Measurements from ENCODE around the gene TBC1D9. TPM values are rescaled to one million over a fixed set of nuclear protein-coding genes. Genes with fewer than 3 reads are reported as not detected.

The TBC1D9 gene
- total RNA-seq, 1 donor from 2014 or later, result 54.2 TPM

DNA sequence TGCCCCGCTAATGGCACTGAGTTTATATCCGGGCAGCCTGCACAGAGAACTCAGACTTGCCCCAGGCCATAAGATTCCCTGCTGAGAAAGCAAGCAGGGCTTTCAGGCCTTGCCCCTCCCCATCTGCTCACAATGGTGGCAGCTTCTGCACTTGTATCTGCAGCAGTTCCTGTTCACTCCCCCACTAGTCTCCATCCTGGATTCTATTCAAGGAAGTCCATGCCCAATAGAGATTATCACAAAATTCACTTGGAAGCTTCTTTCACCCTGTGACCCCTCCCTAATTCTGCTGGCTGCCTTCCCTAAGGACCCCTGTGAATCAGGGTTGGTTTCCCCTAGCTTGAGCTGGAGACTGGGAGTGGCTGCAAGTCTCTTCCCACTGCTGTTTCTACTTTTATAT lies 152.9 kb downstream of the TBC1D9 start:
- TF ChIP-seq, protein P1, sequence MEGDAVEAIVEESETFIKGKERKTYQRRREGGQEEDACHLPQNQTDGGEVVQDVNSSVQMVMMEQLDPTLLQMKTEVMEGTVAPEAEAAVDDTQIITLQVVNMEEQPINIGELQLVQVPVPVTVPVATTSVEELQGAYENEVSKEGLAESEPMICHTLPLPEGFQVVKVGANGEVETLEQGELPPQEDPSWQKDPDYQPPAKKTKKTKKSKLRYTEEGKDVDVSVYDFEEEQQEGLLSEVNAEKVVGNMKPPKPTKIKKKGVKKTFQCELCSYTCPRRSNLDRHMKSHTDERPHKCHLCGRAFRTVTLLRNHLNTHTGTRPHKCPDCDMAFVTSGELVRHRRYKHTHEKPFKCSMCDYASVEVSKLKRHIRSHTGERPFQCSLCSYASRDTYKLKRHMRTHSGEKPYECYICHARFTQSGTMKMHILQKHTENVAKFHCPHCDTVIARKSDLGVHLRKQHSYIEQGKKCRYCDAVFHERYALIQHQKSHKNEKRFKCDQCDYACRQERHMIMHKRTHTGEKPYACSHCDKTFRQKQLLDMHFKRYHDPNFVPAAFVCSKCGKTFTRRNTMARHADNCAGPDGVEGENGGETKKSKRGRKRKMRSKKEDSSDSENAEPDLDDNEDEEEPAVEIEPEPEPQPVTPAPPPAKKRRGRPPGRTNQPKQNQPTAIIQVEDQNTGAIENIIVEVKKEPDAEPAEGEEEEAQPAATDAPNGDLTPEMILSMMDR (IDR thresholded peaks at IDR 0.05; ENCODE audit: unreplicated experiment), result no peak
- no peak overlapping the region for H3K4me3 Mint-ChIP-seq
- no peak for DNase-seq (ENCODE audit: low spot score in 2 of 2, unreplicated experiment in 2 of 2)
- H3K27ac Mint-ChIP-seq, result no peak overlapping the region
- H3K9me3 Mint-ChIP-seq, result no peaks in the 10 kb centered on the region
- no peaks in the 10 kb centered on the region for H3K27me3 Mint-ChIP-seq (ENCODE audit: low read depth)
- H3K4me1 Mint-ChIP-seq, result peaks cover 18% of the 10 kb centered on the region
- no peaks in the 10 kb centered on the region for H3K36me3 Mint-ChIP-seq

DNA sequence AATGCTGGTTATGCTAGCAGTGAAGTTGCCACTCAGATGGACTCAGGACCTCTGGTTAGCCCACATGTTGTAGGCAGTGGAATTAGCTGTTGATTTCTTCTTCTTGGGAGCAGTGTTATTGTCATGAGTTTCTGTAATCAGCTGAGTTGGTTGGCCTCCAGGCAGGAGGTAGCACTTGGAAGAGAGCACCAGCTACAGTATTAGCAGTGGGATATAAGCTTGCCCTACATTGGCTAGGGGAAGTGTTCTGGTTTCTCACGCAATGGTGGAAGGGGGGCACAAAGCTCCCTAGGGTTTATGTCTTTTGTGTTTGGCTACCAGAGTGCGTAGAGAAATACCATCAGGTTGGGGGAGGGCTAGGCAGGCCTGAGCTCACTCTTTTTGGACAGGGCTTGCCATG lies 153.5 kb downstream of the TBC1D9 start:
- no peak for DNase-seq (ENCODE audit: low spot score in 2 of 2, unreplicated experiment in 2 of 2)
- H3K9me3 Mint-ChIP-seq, result no peaks in the 10 kb centered on the region
- H3K36me3 Mint-ChIP-seq, result no peaks in the 10 kb centered on the region
- no peaks in the 10 kb centered on the region for H3K27me3 Mint-ChIP-seq (ENCODE audit: low read depth)
- H3K4me3 Mint-ChIP-seq, result no peak overlapping the region
- H3K4me1 Mint-ChIP-seq, result peaks cover 18% of the 10 kb centered on the region
- H3K27ac Mint-ChIP-seq, result no peak overlapping the region
- TF ChIP-seq, protein P1 (IDR thresholded peaks at IDR 0.05; ENCODE audit: unreplicated experiment), result no peak

DNA sequence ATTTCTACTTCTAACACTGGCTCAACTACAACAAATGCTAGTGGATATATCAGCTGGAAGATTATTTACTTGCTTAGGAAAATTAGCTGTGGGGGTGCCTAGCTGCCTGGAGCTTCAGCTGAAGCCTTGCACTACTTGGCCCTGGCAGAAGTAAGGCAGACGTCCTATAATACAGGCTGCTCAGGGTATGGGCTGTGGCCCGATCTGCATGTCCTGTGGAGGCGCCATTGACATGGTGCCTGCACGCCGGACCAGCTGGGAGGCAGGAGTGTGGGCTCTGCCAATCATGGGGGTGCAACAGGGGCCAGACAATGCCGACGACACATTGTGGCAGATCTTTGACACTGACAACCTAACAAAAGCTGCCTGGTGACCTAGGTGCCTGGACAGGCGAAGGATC lies 155.8 kb downstream of the TBC1D9 start:
- no peak overlapping the region for H3K27ac Mint-ChIP-seq
- TF ChIP-seq, protein P1 (IDR thresholded peaks at IDR 0.05; ENCODE audit: unreplicated experiment), result no peak
- H3K4me3 Mint-ChIP-seq, result no peak overlapping the region
- no peaks in the 10 kb centered on the region for H3K9me3 Mint-ChIP-seq
- no peaks in the 10 kb centered on the region for H3K27me3 Mint-ChIP-seq (ENCODE audit: low read depth)
- DNase-seq (ENCODE audit: low spot score in 2 of 2, unreplicated experiment in 2 of 2), result no peak
- H3K36me3 Mint-ChIP-seq, result no peaks in the 10 kb centered on the region
- H3K4me1 Mint-ChIP-seq, result peaks cover 13% of the 10 kb centered on the region

DNA sequence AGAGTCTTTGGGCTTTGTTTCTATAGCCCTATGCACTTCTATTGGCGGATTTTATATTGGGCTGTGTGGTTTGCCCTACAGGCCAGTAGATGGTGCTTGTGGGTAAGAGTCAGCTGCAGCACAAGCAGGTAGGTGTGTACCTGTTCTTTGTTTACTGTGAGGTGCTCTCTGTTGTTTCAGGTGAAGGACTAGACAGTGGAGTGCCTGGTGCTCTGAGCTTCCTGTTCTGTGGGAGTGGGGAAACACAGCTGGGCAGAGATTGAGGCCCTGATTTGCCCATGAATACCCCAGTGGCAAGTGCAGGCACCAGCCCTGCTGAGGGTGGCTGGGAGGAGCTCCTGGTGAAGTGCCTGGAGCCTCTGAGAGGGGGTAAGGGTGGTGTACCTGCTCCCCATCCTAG lies 161.1 kb downstream of the TBC1D9 start:
- Mint-ChIP-seq H3K27me3 (ENCODE audit: low read depth) (peaks cover 22% of the 10 kb centered on the region), H3K27ac (no peak overlapping the region), H3K4me3 (no peak overlapping the region), H3K36me3 (peaks cover 5% of the 10 kb centered on the region), H3K9me3 (peaks cover 26% of the 10 kb centered on the region), H3K4me1 (peaks cover 6% of the 10 kb centered on the region)
- no peak for DNase-seq (ENCODE audit: low spot score in 2 of 2, unreplicated experiment in 2 of 2)
- TF ChIP-seq, protein P1 (IDR thresholded peaks at IDR 0.05; ENCODE audit: unreplicated experiment), result no peak

DNA sequence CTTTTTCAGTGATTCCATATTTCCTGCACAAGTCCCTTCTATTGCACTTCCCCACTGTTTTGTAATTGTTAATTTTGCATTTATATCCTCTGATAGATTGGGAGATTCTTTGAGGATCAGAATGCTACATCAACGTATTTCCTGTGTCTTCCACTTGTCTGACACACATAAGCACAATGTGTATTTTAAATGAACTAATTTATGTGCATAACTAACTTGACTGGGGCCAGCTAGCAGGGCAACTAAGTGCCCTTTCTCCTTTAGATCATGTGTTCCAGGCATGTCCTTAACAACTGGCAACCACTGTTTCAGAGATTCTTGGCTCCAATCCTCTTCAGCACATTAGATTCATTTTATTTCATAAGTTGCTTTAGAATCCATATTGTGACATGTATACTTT lies 171.7 kb downstream of the TBC1D9 start:
- DNase-seq (ENCODE audit: low spot score in 2 of 2, unreplicated experiment in 2 of 2), result no peak
- TF ChIP-seq, protein P1 (IDR thresholded peaks at IDR 0.05; ENCODE audit: unreplicated experiment), result no peak
- no peaks in the 10 kb centered on the region for H3K36me3 Mint-ChIP-seq
- no peak overlapping the region for H3K27ac Mint-ChIP-seq
- H3K4me3 Mint-ChIP-seq, result no peak overlapping the region
- H3K27me3 Mint-ChIP-seq (ENCODE audit: low read depth), result peaks cover 30% of the 10 kb centered on the region
- no peaks in the 10 kb centered on the region for H3K4me1 Mint-ChIP-seq
- H3K9me3 Mint-ChIP-seq, result no peaks in the 10 kb centered on the region

DNA sequence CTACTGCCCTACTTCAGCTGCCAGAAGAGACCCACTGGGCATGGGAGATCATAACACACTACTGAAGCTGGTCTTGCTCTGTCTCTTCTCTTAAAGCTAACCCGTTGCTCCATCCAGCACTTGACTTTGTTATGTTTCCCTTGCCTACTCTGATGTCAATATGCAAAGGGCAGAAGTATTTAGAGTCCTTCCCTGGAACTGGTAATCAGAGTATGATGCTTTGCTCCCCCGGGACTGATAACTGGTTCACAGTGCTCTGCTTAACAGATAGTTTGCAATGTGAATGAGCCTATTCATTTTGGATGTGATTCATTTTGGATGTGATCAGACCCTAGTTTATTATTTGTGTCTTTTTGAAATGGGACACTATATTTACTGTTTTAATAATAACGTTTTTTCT lies 175.1 kb downstream of the TBC1D9 start:
- Mint-ChIP-seq H3K27ac (no peak overlapping the region), H3K36me3 (no peaks in the 10 kb centered on the region), H3K9me3 (no peaks in the 10 kb centered on the region), H3K4me3 (no peak overlapping the region), H3K27me3 (ENCODE audit: low read depth) (peaks cover 36% of the 10 kb centered on the region), H3K4me1 (no peaks in the 10 kb centered on the region)
- no peak for DNase-seq (ENCODE audit: low spot score in 2 of 2, unreplicated experiment in 2 of 2)
- TF ChIP-seq, protein P1 (IDR thresholded peaks at IDR 0.05; ENCODE audit: unreplicated experiment), result no peak

Measured in mesothelial cell of epicardium (in vitro differentiated cells).